ENCODE results near the gene KAT6B.

The KAT6B gene

GRCh38 chr10:74981831-74982633, 155.6 kb downstream of the KAT6B start:
- H3K4me3 ChIP-seq (ENCODE audit: low read depth, low read length): no peak overlapping the region
- TF ChIP-seq CTCF (IDR thresholded peaks at IDR 0.05; ENCODE audit: borderline replicate concordance, insufficient read depth, low read depth, low read length): 0 out of 2 replicates have a peak, but pooled peaks have one; percentile 22

DNA sequence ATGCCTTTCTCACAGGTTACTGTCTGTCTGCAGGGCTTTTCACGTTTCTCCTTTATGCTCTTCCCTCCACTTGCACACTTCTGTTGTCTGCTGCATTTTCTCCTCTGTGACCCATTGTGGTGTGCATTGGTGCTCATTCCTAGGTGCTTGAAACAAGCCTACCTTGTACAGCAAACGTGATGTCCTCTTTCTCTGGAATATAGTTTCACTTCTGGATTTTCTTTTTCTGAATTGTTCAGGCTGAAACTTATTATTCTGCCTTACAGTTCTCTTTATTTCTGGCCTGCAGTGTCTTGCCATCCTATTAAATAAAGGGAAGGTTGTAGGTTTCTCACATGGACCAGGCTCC, 156.2 kb downstream of the KAT6B start:
- no peak for TF ChIP-seq CTCF (IDR thresholded peaks at IDR 0.05; ENCODE audit: borderline replicate concordance, insufficient read depth, low read depth, low read length)
- H3K4me3 ChIP-seq (ENCODE audit: low read depth, low read length): no peak overlapping the region

GRCh38 chr10:74983383-74983782, 157.0 kb downstream of the KAT6B start:
- no peak for TF ChIP-seq CTCF (IDR thresholded peaks at IDR 0.05; ENCODE audit: borderline replicate concordance, insufficient read depth, low read depth, low read length)
- no peak overlapping the region for H3K4me3 ChIP-seq (ENCODE audit: low read depth, low read length)

- no peak overlapping the region for H3K4me3 ChIP-seq (ENCODE audit: low read depth, low read length)
- TF ChIP-seq CTCF (IDR thresholded peaks at IDR 0.05; ENCODE audit: borderline replicate concordance, insufficient read depth, low read depth, low read length): no peak
Observed at GRCh38 chr10:74987339-74988053, 161.1 kb downstream of the KAT6B start.

DNA sequence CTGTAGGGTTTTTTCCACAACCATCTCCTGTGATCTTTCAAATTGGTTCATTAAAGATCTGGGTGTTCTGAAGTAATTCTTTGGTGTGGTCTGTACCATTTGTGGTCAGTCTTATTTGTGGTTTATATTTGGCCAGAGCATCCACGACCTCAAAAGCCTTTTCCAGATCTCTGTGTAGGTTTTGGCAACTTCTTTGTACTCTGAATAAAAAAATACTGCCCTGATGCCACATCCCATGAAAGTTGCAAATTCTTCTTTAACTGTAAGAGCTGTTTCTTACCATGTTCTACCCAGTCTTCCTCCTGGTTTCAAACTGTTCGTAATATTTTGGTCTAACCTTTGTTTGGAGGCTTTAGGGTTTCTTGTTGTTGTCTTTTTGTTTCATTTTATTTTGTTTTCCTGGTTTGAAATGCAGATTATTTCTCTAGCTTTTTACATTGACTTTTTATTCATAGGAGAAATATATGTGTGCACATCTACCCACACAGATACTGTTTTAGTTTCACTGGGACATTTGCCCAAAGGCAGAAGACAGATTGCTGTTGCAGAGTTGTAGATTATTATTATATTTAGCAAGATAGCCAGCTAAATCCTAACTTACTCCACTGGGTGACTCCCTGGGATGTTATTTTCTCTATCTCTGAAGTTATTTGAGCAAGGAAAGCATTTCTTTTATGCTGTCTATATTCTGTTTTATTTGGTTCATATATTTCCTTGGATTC, 161.8 kb downstream of the KAT6B start:
- H3K4me3 ChIP-seq (ENCODE audit: low read depth, low read length): no peak overlapping the region
- no peak for TF ChIP-seq CTCF (IDR thresholded peaks at IDR 0.05; ENCODE audit: borderline replicate concordance, insufficient read depth, low read depth, low read length)

GRCh38 chr10:74988832-74989561, 162.6 kb downstream of the KAT6B start:
- no peak for TF ChIP-seq CTCF (IDR thresholded peaks at IDR 0.05; ENCODE audit: borderline replicate concordance, insufficient read depth, low read depth, low read length)
- H3K4me3 ChIP-seq (ENCODE audit: low read depth, low read length): no peak overlapping the region

Measured in GM12875 (cell line).